ENCODE data around the gene PAFAH1B1.
A peak's percentile ranks its signal among the peaks of the same experiment; 100 is the strongest.

Gene PAFAH1B1

GRCh38 chr17:2704031-2704889 lies 110.8 kb downstream of the PAFAH1B1 start:
- DNase-seq, result no peak

- no peak for DNase-seq
Measured at GRCh38 chr17:2704890-2705248, 111.4 kb downstream of the PAFAH1B1 start.

- DNase-seq, result no peak
Measured at GRCh38 chr17:2705263-2705662, 111.8 kb downstream of the PAFAH1B1 start.

GRCh38 chr17:2705888-2706795 lies 112.7 kb downstream of the PAFAH1B1 start:
- no peak for DNase-seq

GRCh38 chr17:2706911-2707510 lies 113.6 kb downstream of the PAFAH1B1 start:
- no peak for DNase-seq

- peak; percentile 62 for DNase-seq
Measured at GRCh38 chr17:2707721-2708584, 114.5 kb downstream of the PAFAH1B1 start.

GRCh38 chr17:2708585-2709182 lies 115.2 kb downstream of the PAFAH1B1 start:
- no peak for DNase-seq

GRCh38 chr17:2709183-2709661 lies 115.8 kb downstream of the PAFAH1B1 start:
- DNase-seq, result peak; percentile 71

- peak; percentile 51 for DNase-seq
Measured at GRCh38 chr17:2710071-2710802, 116.8 kb downstream of the PAFAH1B1 start.

GRCh38 chr17:2710803-2711607 lies 117.6 kb downstream of the PAFAH1B1 start:
- peak; percentile 48 for DNase-seq

- peak; percentile 99 for DNase-seq
Measured at GRCh38 chr17:2711608-2712299, 118.3 kb downstream of the PAFAH1B1 start, which contains the start of gene CLUH. Gene CLUH, minus strand, starts transcription at chr17:2711764. Its CDS starts 103 bp downstream, at chr17:2711661.

GRCh38 chr17:2712300-2713043 lies 119.0 kb downstream of the PAFAH1B1 start:
- DNase-seq, result peak; percentile 70

GRCh38 chr17:2713881-2714280 lies 120.4 kb downstream of the PAFAH1B1 start:
- DNase-seq, result no peak

- no peak for DNase-seq
Measured at GRCh38 chr17:2716649-2717048, 123.2 kb downstream of the PAFAH1B1 start.

GRCh38 chr17:2718150-2718938 lies 124.9 kb downstream of the PAFAH1B1 start:
- no peak for DNase-seq

- DNase-seq, result peak; percentile 33
Measured at GRCh38 chr17:2719861-2720260, 126.4 kb downstream of the PAFAH1B1 start.

- no peak for DNase-seq
Measured at GRCh38 chr17:2721603-2722002, 128.1 kb downstream of the PAFAH1B1 start.

GRCh38 chr17:2722611-2723010 lies 129.2 kb downstream of the PAFAH1B1 start:
- no peak for DNase-seq

Measured in NCI-H82 (cell line).